GM23338 (cell line): ENCODE results near the gene REPS1. TPM values are rescaled to one million over a fixed set of nuclear protein-coding genes. Genes with fewer than 3 reads are reported as not detected.

Experiments
- ATAC-seq: fragments of 200-7000 bp; cut with Tn5 transposase; 3 replicates; pipeline ENCODE4 v1.9.1; 2020
- DNase-seq: peaks from one replicate; pipeline ENCODE4 v3.0.0-alpha.2; 2015; ENCODE audit warnings: low spot score
- H2AFZ ChIP-seq: fragments of 200-600 bp; sonication (generic); 2 replicates; pipeline ENCODE4 v1.8.0; 2016; ENCODE audit warnings: antibody characterized with exemption, mild to moderate bottlenecking, moderate library complexity
- H3F3A ChIP-seq: fragments of 200-600 bp; sonication (generic); replicated peaks from 2 replicates; pipeline ENCODE4 v1.8.0; 2017; ENCODE audit warnings: antibody characterized with exemption, mixed run types, low read depth
- H3K27ac ChIP-seq: fragments of 200-600 bp; sonication (generic); 2 replicates; pipeline ENCODE4 v1.6.1; 2016; ENCODE audit warnings: low read depth
- H3K27me3 ChIP-seq: fragments of 200-600 bp; sonication (generic); 2 replicates; pipeline ENCODE4 v1.8.0; 2016; ENCODE audit warnings: mild to moderate bottlenecking, mixed run types, moderate library complexity; ENCODE audit not compliant: insufficient read depth
- H3K36me3 ChIP-seq: fragments of 200-600 bp; sonication (generic); 2 replicates; pipeline ENCODE4 v1.8.0; 2016; ENCODE audit warnings: mild to moderate bottlenecking; ENCODE audit not compliant: insufficient read depth
- H3K4me1 ChIP-seq: fragments of 200-600 bp; sonication (generic); 2 replicates; pipeline ENCODE4 v1.8.0; 2016; ENCODE audit warnings: mild to moderate bottlenecking, moderate library complexity; ENCODE audit not compliant: insufficient read depth
- H3K4me2 ChIP-seq: fragments of 200-600 bp; sonication (generic); 2 replicates; pipeline ENCODE4 v1.7.1; 2017; ENCODE audit warnings: mixed run types
- H3K4me3 ChIP-seq: fragments of 200-600 bp; sonication (generic); 2 replicates; pipeline ENCODE4 v1.6.1; 2016; ENCODE audit warnings: mixed run types
- H3K79me2 ChIP-seq: fragments of 200-600 bp; sonication (generic); replicated peaks from 2 replicates; pipeline ENCODE4 v1.8.0; 2017; ENCODE audit warnings: mild to moderate bottlenecking; ENCODE audit not compliant: insufficient read depth
- H3K9me2 ChIP-seq: fragments of 200-600 bp; sonication (generic); 2 replicates; pipeline ENCODE4 v1.8.0; 2017; ENCODE audit not compliant: insufficient read depth
- H4K20me1 ChIP-seq: fragments of 200-600 bp; sonication (generic); replicated peaks from 2 replicates; pipeline ENCODE4 v1.8.0; 2017; ENCODE audit warnings: mild to moderate bottlenecking; ENCODE audit not compliant: insufficient read depth
- H3K27ac Mint-ChIP-seq: 2 replicates; pipeline ENCODE4 v1.8.0; 2020; ENCODE audit warnings: inconsistent platforms, mild to moderate bottlenecking, moderate library complexity, mixed read lengths
- H3K27me3 Mint-ChIP-seq: 3 replicates; pipeline ENCODE4 v1.8.0; 2022; ENCODE audit warnings: low read depth, mild to moderate bottlenecking, moderate library complexity, mixed read lengths, inconsistent platforms; ENCODE audit not compliant: insufficient read depth, poor library complexity
- H3K36me3 Mint-ChIP-seq: 3 replicates; pipeline ENCODE4 v1.8.0; 2021; ENCODE audit warnings: low read depth, mild to moderate bottlenecking, inconsistent platforms, moderate library complexity, mixed read lengths
- H3K4me1 Mint-ChIP-seq: 3 replicates; pipeline ENCODE4 v1.8.0; 2020; ENCODE audit warnings: mild to moderate bottlenecking, inconsistent platforms, mixed read lengths
- H3K4me3 Mint-ChIP-seq: 3 replicates; pipeline ENCODE4 v1.8.0; 2021; ENCODE audit warnings: moderate library complexity, mild to moderate bottlenecking, inconsistent platforms, mixed read lengths
- H3K9me3 Mint-ChIP-seq: 3 replicates; pipeline ENCODE4 v1.8.0; 2020; ENCODE audit warnings: moderate library complexity, mild to moderate bottlenecking, inconsistent platforms, mixed read lengths
- CREB1 ChIP-seq: fragments of 250-450 bp; sonication (Bioruptor Pico); IDR thresholded peaks from 2 replicates; pipeline ENCODE4 v1.5.0; 2020; ENCODE audit warnings: low read depth, mild to moderate bottlenecking, moderate library complexity
- EZH2 ChIP-seq: fragments of 200-600 bp; sonication (generic); IDR thresholded peaks from one replicate; pipeline ENCODE4 v1.8.0; 2017; ENCODE audit warnings: antibody characterized with exemption, mild to moderate bottlenecking, low read depth; ENCODE audit not compliant: unreplicated experiment
- EZH2phosphoT487 ChIP-seq: fragments of 200-600 bp; sonication (generic); IDR thresholded peaks from one replicate; pipeline ENCODE4 v1.8.1; 2018; ENCODE audit warnings: antibody characterized with exemption; ENCODE audit not compliant: unreplicated experiment
- POLR2AphosphoS5 ChIP-seq: IDR thresholded peaks from 2 replicates; pipeline ENCODE4 v1.6.1; 2016; ENCODE audit warnings: antibody characterized with exemption, low read depth
- STAT1 ChIP-seq: IDR thresholded peaks from one replicate; pipeline ENCODE4 v1.6.1; 2016; ENCODE audit warnings: antibody characterized with exemption; ENCODE audit not compliant: unreplicated experiment
- ZNF114 ChIP-seq: fragments of 250-450 bp; sonication (Bioruptor Pico); IDR thresholded peaks from 2 replicates; pipeline ENCODE4 v1.5.0; 2020; ENCODE audit warnings: mild to moderate bottlenecking, moderate library complexity
- polyA plus RNA-seq: library from polyadenylated mRNA; unstranded; fragments of >200 nt; fragmentation: Nextera tagmentation; extraction: Ambion mirVana; gene quantifications from 2 replicates; pipeline ENCODE4 v1.2.1, GENCODE V29; 2016
- total RNA-seq: library from RNA; depleted of rRNA; stranded (reverse); fragments of >200 nt; shearing (Covaris generic); gene quantifications from 2 replicates; pipeline ENCODE4 v1.2.3, GENCODE V29; 2014
- TF ChIP-seq, protein P1 (sequence below): IDR thresholded peaks from 2 replicates; pipeline ENCODE4 v1.6.1; 2016; ENCODE audit warnings: antibody characterized with exemption
- TF ChIP-seq, protein P2 (sequence below), 2 experiments: fragments of 200-600 bp in 1 of 2; sonication (generic) in 1 of 2; conservative IDR thresholded peaks; 2 replicates each; pipeline versions ENCODE4 v1.5.1 to v1.6.1; 2016 to 2017; ENCODE audit warnings: antibody characterized with exemption in 2 of 2, low read depth in 2 of 2, mild to moderate bottlenecking in 2 of 2, moderate library complexity in 1 of 2
- TF ChIP-seq, protein P3 (sequence below): fragments of 250-450 bp; sonication (Bioruptor Pico); IDR thresholded peaks from 2 replicates; pipeline ENCODE4 v1.5.0; 2020; ENCODE audit warnings: mild to moderate bottlenecking, moderate library complexity

REPS1 gene
- total and polyA plus RNA-seq, 2 experiments from 2014 or later: 46.0 to 65.7 TPM

DNA sequence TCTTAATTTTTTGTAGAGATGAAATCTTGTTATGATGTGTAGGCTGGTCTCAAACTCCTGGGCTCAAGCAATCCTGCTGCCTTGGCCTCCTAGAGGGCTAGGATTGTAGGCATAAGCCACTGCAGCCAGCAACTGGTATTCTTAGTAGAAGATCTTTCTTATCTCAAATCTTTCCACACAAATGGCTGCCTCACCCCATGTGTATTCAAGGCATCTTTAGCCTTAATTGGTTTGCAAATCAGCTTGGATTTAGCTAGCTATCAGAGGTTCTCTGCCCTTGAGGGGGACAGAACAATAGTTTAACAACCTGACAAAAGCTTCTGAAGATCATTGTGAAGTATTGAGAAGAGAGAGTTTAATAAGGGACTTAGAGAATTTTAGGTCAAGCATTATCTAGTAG lies 22.6 kb upstream of the REPS1 start:
- Mint-ChIP-seq H3K9me3 (no peaks in the 10 kb centered on the region), H3K4me1 (peaks cover 20% of the 10 kb centered on the region), H3K27me3 (peaks cover 6% of the 10 kb centered on the region), H3K4me3 (no peak overlapping the region), H3K36me3 (no peaks in the 10 kb centered on the region), H3K27ac (no peak overlapping the region)
- H3K9me2 ChIP-seq: peaks cover 5% of the 10 kb centered on the region; the same call in 1 of the 2 replicates
- H3K27ac ChIP-seq: no peak overlapping the region
- no peaks in the 10 kb centered on the region for H3K79me2 ChIP-seq
- DNase-seq: peak; percentile 33
- no peaks in the 10 kb centered on the region for H3K27me3 ChIP-seq
- H3K4me3 ChIP-seq: no peak overlapping the region
- peaks cover 25% of the 10 kb centered on the region for H3K4me1 ChIP-seq
- H3K36me3 ChIP-seq: no peaks in the 10 kb centered on the region
- H4K20me1 ChIP-seq: no peaks in the 10 kb centered on the region
- TF ChIP-seq, protein P1, sequence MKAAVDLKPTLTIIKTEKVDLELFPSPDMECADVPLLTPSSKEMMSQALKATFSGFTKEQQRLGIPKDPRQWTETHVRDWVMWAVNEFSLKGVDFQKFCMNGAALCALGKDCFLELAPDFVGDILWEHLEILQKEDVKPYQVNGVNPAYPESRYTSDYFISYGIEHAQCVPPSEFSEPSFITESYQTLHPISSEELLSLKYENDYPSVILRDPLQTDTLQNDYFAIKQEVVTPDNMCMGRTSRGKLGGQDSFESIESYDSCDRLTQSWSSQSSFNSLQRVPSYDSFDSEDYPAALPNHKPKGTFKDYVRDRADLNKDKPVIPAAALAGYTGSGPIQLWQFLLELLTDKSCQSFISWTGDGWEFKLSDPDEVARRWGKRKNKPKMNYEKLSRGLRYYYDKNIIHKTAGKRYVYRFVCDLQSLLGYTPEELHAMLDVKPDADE: no peak
- TF ChIP-seq EZH2phosphoT487 (no peak), EZH2 (no peak)
- H3F3A ChIP-seq: no peaks in the 10 kb centered on the region
- H3K4me2 ChIP-seq: peak overlapping the region; percentile 8
- ATAC-seq: peak; percentile 73
- H2AFZ ChIP-seq: peak overlapping the region; percentile 4; the same call in 1 of the 2 replicates

DNA sequence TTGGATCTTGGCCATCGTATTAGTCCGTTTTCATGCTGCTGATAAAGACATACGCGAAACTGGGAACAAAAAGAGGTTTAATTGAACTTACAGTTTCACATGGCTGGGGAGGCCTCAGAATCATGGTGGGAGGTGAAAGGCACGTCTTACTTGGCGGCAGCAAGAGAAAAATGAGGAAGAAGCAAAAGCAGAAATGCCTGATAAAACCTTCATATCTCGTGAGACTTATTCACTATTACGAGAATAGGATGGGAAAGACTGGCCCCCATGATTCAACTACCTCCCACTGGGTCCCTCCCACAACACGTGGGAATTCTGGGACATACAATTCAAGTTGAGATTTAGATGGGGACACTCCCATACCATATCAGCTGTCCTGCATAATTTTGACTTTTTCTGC lies 20.1 kb upstream of the REPS1 start:
- Mint-ChIP-seq H3K36me3 (no peaks in the 10 kb centered on the region), H3K9me3 (no peaks in the 10 kb centered on the region), H3K4me1 (peaks cover 19% of the 10 kb centered on the region), H3K4me3 (no peak overlapping the region), H3K27me3 (peaks cover 7% of the 10 kb centered on the region), H3K27ac (no peak overlapping the region)
- peaks cover 24% of the 10 kb centered on the region for H3K4me1 ChIP-seq
- no peak overlapping the region for H3K27ac ChIP-seq
- H2AFZ ChIP-seq: no peak overlapping the region
- no peaks in the 10 kb centered on the region for H3F3A ChIP-seq
- no peak overlapping the region for H3K4me3 ChIP-seq
- no peaks in the 10 kb centered on the region for H3K79me2 ChIP-seq
- no peak for ATAC-seq
- H4K20me1 ChIP-seq: no peaks in the 10 kb centered on the region
- no peaks in the 10 kb centered on the region for H3K27me3 ChIP-seq
- no peaks in the 10 kb centered on the region for H3K36me3 ChIP-seq
- no peak for DNase-seq
- H3K9me2 ChIP-seq: 0 out of 2 replicates have a peak, but pooled peaks cover 5% of the 10 kb centered on the region
- H3K4me2 ChIP-seq: no peak overlapping the region
- TF ChIP-seq POLR2AphosphoS5: no peak
- TF ChIP-seq, protein P2, sequence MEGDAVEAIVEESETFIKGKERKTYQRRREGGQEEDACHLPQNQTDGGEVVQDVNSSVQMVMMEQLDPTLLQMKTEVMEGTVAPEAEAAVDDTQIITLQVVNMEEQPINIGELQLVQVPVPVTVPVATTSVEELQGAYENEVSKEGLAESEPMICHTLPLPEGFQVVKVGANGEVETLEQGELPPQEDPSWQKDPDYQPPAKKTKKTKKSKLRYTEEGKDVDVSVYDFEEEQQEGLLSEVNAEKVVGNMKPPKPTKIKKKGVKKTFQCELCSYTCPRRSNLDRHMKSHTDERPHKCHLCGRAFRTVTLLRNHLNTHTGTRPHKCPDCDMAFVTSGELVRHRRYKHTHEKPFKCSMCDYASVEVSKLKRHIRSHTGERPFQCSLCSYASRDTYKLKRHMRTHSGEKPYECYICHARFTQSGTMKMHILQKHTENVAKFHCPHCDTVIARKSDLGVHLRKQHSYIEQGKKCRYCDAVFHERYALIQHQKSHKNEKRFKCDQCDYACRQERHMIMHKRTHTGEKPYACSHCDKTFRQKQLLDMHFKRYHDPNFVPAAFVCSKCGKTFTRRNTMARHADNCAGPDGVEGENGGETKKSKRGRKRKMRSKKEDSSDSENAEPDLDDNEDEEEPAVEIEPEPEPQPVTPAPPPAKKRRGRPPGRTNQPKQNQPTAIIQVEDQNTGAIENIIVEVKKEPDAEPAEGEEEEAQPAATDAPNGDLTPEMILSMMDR (conservative IDR thresholded peaks at IDR 0.05; ENCODE audit: low read depth in 2 of 2): no peak
- TF ChIP-seq, protein P1: no peak
- TF ChIP-seq, protein P3, sequence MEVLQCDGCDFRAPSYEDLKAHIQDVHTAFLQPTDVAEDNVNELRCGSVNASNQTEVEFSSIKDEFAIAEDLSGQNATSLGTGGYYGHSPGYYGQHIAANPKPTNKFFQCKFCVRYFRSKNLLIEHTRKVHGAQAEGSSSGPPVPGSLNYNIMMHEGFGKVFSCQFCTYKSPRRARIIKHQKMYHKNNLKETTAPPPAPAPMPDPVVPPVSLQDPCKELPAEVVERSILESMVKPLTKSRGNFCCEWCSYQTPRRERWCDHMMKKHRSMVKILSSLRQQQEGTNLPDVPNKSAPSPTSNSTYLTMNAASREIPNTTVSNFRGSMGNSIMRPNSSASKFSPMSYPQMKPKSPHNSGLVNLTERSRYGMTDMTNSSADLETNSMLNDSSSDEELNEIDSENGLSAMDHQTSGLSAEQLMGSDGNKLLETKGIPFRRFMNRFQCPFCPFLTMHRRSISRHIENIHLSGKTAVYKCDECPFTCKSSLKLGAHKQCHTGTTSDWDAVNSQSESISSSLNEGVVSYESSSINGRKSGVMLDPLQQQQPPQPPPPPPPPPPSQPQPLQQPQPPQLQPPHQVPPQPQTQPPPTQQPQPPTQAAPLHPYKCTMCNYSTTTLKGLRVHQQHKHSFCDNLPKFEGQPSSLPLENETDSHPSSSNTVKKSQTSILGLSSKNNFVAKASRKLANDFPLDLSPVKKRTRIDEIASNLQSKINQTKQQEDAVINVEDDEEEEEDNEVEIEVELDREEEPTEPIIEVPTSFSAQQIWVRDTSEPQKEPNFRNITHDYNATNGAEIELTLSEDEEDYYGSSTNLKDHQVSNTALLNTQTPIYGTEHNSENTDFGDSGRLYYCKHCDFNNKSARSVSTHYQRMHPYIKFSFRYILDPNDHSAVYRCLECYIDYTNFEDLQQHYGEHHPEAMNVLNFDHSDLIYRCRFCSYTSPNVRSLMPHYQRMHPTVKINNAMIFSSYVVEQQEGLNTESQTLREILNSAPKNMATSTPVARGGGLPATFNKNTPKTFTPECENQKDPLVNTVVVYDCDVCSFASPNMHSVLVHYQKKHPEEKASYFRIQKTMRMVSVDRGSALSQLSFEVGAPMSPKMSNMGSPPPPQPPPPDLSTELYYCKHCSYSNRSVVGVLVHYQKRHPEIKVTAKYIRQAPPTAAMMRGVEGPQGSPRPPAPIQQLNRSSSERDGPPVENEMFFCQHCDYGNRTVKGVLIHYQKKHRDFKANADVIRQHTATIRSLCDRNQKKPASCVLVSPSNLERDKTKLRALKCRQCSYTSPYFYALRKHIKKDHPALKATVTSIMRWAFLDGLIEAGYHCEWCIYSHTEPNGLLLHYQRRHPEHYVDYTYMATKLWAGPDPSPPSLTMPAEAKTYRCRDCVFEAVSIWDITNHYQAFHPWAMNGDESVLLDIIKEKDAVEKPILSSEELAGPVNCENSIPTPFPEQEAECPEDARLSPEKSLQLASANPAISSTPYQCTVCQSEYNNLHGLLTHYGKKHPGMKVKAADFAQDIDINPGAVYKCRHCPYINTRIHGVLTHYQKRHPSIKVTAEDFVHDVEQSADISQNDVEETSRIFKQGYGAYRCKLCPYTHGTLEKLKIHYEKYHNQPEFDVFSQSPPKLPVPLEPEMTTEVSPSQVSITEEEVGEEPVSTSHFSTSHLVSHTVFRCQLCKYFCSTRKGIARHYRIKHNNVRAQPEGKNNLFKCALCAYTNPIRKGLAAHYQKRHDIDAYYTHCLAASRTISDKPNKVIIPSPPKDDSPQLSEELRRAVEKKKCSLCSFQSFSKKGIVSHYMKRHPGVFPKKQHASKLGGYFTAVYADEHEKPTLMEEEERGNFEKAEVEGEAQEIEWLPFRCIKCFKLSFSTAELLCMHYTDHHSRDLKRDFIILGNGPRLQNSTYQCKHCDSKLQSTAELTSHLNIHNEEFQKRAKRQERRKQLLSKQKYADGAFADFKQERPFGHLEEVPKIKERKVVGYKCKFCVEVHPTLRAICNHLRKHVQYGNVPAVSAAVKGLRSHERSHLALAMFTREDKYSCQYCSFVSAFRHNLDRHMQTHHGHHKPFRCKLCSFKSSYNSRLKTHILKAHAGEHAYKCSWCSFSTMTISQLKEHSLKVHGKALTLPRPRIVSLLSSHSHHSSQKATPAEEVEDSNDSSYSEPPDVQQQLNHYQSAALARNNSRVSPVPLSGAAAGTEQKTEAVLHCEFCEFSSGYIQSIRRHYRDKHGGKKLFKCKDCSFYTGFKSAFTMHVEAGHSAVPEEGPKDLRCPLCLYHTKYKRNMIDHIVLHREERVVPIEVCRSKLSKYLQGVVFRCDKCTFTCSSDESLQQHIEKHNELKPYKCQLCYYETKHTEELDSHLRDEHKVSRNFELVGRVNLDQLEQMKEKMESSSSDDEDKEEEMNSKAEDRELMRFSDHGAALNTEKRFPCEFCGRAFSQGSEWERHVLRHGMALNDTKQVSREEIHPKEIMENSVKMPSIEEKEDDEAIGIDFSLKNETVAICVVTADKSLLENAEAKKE (CRISPR knock-in tag): no peak
- TF ChIP-seq STAT1: no peak
- TF ChIP-seq ZNF114 (CRISPR knock-in tag): no peak
- TF ChIP-seq CREB1 (CRISPR knock-in tag): no peak
